ENCODE results near the gene FLT1. TPM values are rescaled to one million over a fixed set of nuclear protein-coding genes. Genes with fewer than 3 reads are reported as not detected.
A peak's percentile ranks its signal among the peaks of the same experiment; 100 is the strongest.

Gene FLT1
- total and polyA plus RNA-seq, 11 donors, result 13.1 to 73.2 (median 41.1) TPM

- H3K4me1 ChIP-seq, result peaks cover 0 to 49% (median 16%) of the 10 kb centered on the region in 12 donors
- intact Hi-C loops (cut with DNase I), result loop anchor here in 1 of 10 donors (10.0 kb wide), 1 partner anchor 100 kb away; no protein-coding TSS in a partner anchor
- no peak overlapping the region for H3K4me3 ChIP-seq
- H3K36me3 ChIP-seq, result peaks cover 0 to 70% (median 22%) of the 10 kb centered on the region in 9 donors
- no peak overlapping the region for H3K27ac ChIP-seq
- WGBS, 4 donors, result 92 to 98% (median 95%) methylated on average over 4 of the region's 4 CpGs
- TF ChIP-seq POLR2A (IDR thresholded peaks at IDR 0.05) (no peak), CTCF (IDR thresholded peaks at IDR 0.05) (no peak)
- DNase-seq, result no peak
- no peak for ATAC-seq
- no peaks in the 10 kb centered on the region for H3K27me3 ChIP-seq
- no peaks in the 10 kb centered on the region for H3K9me3 ChIP-seq
These were observed 70.4 kb downstream of the FLT1 start for GRCh38 chr13:28424541-28424940.

- WGBS, 4 donors, result 66 to 76% (median 70%) methylated on average over 5 of the region's 5 CpGs
- peak overlapping the region in 1 of 12 donors; percentile 19 for H3K4me3 ChIP-seq
- peaks cover 0 to 65% (median 17%) of the 10 kb centered on the region in 9 donors for H3K36me3 ChIP-seq
- intact Hi-C loops (cut with DNase I), result loop anchor here in 1 of 10 donors (10.0 kb wide), 1 partner anchor 98 kb away; no protein-coding TSS in a partner anchor
- H3K9me3 ChIP-seq, result no peaks in the 10 kb centered on the region
- TF ChIP-seq CTCF (IDR thresholded peaks at IDR 0.05) (no peak), POLR2A (IDR thresholded peaks at IDR 0.05) (no peak)
- H3K27me3 ChIP-seq, result peaks cover 0 to 4% (median 0%) of the 10 kb centered on the region in 9 donors
- peak overlapping the region in 1 of 12 donors; percentile 46 for H3K27ac ChIP-seq
- H3K4me1 ChIP-seq, result peaks cover 0 to 49% (median 16%) of the 10 kb centered on the region in 12 donors
- ATAC-seq (peak in 3 of 4 donors; percentile 70 to 77 (median 76)), DNase-seq (peak; percentile 39 to 65 (median 48))
These were observed 71.9 kb downstream of the FLT1 start for GRCh38 chr13:28423010-28423409.

GRCh38 chr13:28421676-28422410 lies 73.1 kb downstream of the FLT1 start:
- TF ChIP-seq CTCF (IDR thresholded peaks at IDR 0.05) (no peak), POLR2A (IDR thresholded peaks at IDR 0.05) (no peak)
- H3K27me3 ChIP-seq, result peaks cover 0 to 6% (median 0%) of the 10 kb centered on the region in 9 donors
- ATAC-seq (peak in 1 of 4 donors; percentile 34), DNase-seq (no peak)
- H3K4me1 ChIP-seq, result peaks cover 0 to 53% (median 16%) of the 10 kb centered on the region in 12 donors
- H3K4me3 ChIP-seq, result no peak overlapping the region
- no peak overlapping the region for H3K27ac ChIP-seq
- intact Hi-C loops (cut with DNase I), result loop anchor here in 1 of 10 donors (10.0 kb wide), 1 partner anchor 97 kb away; no protein-coding TSS in a partner anchor
- WGBS, 4 donors, result 54 to 59% (median 58%) methylated on average over 7 of the region's 7 CpGs
- no peaks in the 10 kb centered on the region for H3K9me3 ChIP-seq
- peaks cover 0 to 59% (median 9%) of the 10 kb centered on the region in 9 donors for H3K36me3 ChIP-seq

GRCh38 chr13:28420704-28421103 lies 74.2 kb downstream of the FLT1 start:
- Histone ChIP-seq H3K9me3 (no peaks in the 10 kb centered on the region), H3K27ac (no peak overlapping the region), H3K4me1 (peaks cover 0 to 50% (median 12%) of the 10 kb centered on the region in 12 donors), H3K27me3 (peaks cover 0 to 6% (median 0%) of the 10 kb centered on the region in 9 donors), H3K36me3 (peaks cover 0 to 56% (median 6%) of the 10 kb centered on the region in 9 donors), H3K4me3 (no peak overlapping the region)
- 75 to 84% (median 80%) methylated on average over 4 of the region's 4 CpGs for WGBS, 4 donors
- ATAC-seq (peak in 1 of 4 donors; percentile 15), DNase-seq (no peak)
- intact Hi-C loops (cut with DNase I), result loop anchor here in 1 of 10 donors (10.0 kb wide), 1 partner anchor 96 kb away; no protein-coding TSS in a partner anchor
- TF ChIP-seq CTCF (IDR thresholded peaks at IDR 0.05) (no peak), POLR2A (IDR thresholded peaks at IDR 0.05) (no peak)

Data from heart left ventricle (tissue), 16 donors.